HepG2 (cell line): ENCODE results near the gene PEAK1.

Experiments
- AGO1 ChIP-seq: fragments of 200-400 bp; formaldehyde crosslinking; IDR thresholded peaks from 2 replicates; pipeline ENCODE4 v1.6.1; 2017; ENCODE audit warnings: mild to moderate bottlenecking, low read depth, low read length, moderate library complexity; ENCODE audit not compliant: poor library complexity, severe bottlenecking
- EP300 ChIP-seq, 3 experiments: sonication (generic) in 1 of 3; formaldehyde crosslinking in 1 of 3; IDR thresholded peaks; 2 replicates each; pipeline versions ENCODE4 v1.5.1 to v1.6.1; 2011 to 2020; ENCODE audit warnings: low read depth in 2 of 3, low read length in 2 of 3, borderline replicate concordance in 1 of 3, improper control_type of control experiment in 1 of 3, mild to moderate bottlenecking in 1 of 3, missing genetic modification reagents in 1 of 3, moderate library complexity in 1 of 3
- MAF1 ChIP-seq: sonication (generic); formaldehyde crosslinking; IDR thresholded peaks from 2 replicates; pipeline ENCODE4 v1.5.0; 2020; ENCODE audit warnings: missing genetic modification reagents, borderline replicate concordance
- NFIC ChIP-seq: IDR thresholded peaks from 2 replicates; pipeline ENCODE4 v1.6.1; 2012; ENCODE audit warnings: mild to moderate bottlenecking, low read length, inconsistent platforms
- POLR2AphosphoS5 ChIP-seq: IDR thresholded peaks from 2 replicates; pipeline ENCODE4 v1.6.1; 2012; ENCODE audit warnings: low read depth, low read length
- RAD51 ChIP-seq: fragments of 450-650 bp; IDR thresholded peaks from 2 replicates; pipeline ENCODE4 v1.6.1; 2016; ENCODE audit warnings: borderline replicate concordance
- SETDB1 ChIP-seq: sonication (generic); formaldehyde crosslinking; IDR thresholded peaks from 2 replicates; pipeline ENCODE4 v1.5.1; 2020; ENCODE audit warnings: missing genetic modification reagents, mild to moderate bottlenecking, borderline replicate concordance
- ZBTB7A ChIP-seq: sonication (generic); formaldehyde crosslinking; IDR thresholded peaks from 2 replicates; pipeline ENCODE4 v1.8.0; 2022; ENCODE audit warnings: mild to moderate bottlenecking, missing genetic modification reagents
- ZNF530 ChIP-seq: sonication (generic); formaldehyde crosslinking; IDR thresholded peaks from 2 replicates; pipeline ENCODE4 v1.5.0; 2020; ENCODE audit warnings: low read depth, mild to moderate bottlenecking, missing genetic modification reagents
- TF ChIP-seq, protein P1 (sequence below): sonication (generic); formaldehyde crosslinking; IDR thresholded peaks from 2 replicates; pipeline ENCODE4 v1.4.0; 2020; ENCODE audit warnings: missing genetic modification reagents
- TF ChIP-seq, protein P2 (sequence below), 2 experiments: sonication (generic) in 1 of 2; formaldehyde crosslinking in 1 of 2; IDR thresholded peaks; 2 replicates each; pipeline versions ENCODE4 v1.6.1 to v1.9.0; 2014 to 2022; ENCODE audit warnings: antibody characterized with exemption in 1 of 2, borderline replicate concordance in 1 of 2, inconsistent platforms in 1 of 2, low read depth in 1 of 2, missing genetic modification reagents in 1 of 2
- TF ChIP-seq, protein P3 (sequence below): sonication (generic); formaldehyde crosslinking; IDR thresholded peaks from 2 replicates; pipeline ENCODE4 v1.4.0; 2020; ENCODE audit warnings: missing genetic modification reagents
- TF ChIP-seq, protein P4 (sequence below): sonication (generic); formaldehyde crosslinking; IDR thresholded peaks from 2 replicates; pipeline ENCODE4 v1.4.0; 2020; ENCODE audit warnings: missing genetic modification reagents

DNA sequence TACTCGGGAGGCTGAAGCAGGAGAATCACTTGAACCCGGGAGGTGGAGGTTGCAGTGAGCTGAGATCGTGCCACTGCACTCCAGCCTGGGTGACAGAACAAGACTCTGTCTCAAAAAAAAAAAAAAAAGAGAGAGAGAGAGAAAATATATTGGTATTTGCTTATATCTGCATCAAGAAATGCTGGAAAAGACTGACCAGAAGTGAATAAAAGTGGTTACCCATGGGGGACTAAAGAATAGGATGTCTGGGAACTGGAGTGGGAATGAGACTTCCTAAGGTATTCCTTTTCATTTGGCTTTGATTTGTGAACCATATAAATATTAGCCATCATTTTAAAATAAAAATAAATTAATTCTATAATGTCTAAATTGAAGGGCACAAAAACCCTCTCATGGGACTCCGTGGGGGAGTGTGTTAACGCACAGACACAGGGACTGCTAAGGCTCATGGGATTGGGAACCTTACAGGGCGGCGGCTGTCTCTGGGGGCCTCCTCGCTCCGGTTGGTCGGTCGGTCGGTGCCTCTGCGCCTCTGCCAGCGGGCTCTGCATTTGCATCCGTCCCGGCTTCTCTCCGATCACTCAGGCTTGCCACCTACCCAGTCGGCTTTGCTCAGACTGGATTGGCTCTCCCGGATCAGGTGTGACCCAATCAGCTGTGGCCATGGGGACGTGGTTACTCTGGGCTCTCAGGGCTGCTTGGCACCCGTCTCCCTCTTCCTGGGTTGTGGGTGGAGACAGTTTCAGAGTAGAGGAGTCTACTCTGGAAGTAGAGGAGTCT lies 336.3 kb downstream of the PEAK1 start:
- TF ChIP-seq SETDB1 (CRISPR knock-in tag) (no peak), POLR2AphosphoS5 (no peak), AGO1 (no peak), NFIC (no peak), ZNF530 (CRISPR knock-in tag) (no peak), ZBTB7A (CRISPR knock-in tag) (no peak), RAD51 (no peak), MAF1 (no peak), EP300 (IDR thresholded peaks at IDR 0.05; ENCODE audit: low read depth in 2 of 2, low read length in 2 of 2) (no peak), EP300 (CRISPR knock-in tag; IDR thresholded peaks at IDR 0.05; ENCODE audit: borderline replicate concordance) (no peak)
- TF ChIP-seq, protein P1, sequence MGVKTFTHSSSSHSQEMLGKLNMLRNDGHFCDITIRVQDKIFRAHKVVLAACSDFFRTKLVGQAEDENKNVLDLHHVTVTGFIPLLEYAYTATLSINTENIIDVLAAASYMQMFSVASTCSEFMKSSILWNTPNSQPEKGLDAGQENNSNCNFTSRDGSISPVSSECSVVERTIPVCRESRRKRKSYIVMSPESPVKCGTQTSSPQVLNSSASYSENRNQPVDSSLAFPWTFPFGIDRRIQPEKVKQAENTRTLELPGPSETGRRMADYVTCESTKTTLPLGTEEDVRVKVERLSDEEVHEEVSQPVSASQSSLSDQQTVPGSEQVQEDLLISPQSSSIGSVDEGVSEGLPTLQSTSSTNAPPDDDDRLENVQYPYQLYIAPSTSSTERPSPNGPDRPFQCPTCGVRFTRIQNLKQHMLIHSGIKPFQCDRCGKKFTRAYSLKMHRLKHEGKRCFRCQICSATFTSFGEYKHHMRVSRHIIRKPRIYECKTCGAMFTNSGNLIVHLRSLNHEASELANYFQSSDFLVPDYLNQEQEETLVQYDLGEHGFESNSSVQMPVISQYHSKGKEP, result no peak
- TF ChIP-seq, protein P2, sequence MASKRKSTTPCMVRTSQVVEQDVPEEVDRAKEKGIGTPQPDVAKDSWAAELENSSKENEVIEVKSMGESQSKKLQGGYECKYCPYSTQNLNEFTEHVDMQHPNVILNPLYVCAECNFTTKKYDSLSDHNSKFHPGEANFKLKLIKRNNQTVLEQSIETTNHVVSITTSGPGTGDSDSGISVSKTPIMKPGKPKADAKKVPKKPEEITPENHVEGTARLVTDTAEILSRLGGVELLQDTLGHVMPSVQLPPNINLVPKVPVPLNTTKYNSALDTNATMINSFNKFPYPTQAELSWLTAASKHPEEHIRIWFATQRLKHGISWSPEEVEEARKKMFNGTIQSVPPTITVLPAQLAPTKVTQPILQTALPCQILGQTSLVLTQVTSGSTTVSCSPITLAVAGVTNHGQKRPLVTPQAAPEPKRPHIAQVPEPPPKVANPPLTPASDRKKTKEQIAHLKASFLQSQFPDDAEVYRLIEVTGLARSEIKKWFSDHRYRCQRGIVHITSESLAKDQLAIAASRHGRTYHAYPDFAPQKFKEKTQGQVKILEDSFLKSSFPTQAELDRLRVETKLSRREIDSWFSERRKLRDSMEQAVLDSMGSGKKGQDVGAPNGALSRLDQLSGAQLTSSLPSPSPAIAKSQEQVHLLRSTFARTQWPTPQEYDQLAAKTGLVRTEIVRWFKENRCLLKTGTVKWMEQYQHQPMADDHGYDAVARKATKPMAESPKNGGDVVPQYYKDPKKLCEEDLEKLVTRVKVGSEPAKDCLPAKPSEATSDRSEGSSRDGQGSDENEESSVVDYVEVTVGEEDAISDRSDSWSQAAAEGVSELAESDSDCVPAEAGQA (IDR thresholded peaks at IDR 0.05; ENCODE audit: low read depth), result no peak
- TF ChIP-seq, protein P2 (CRISPR knock-in tag; IDR thresholded peaks at IDR 0.05; ENCODE audit: borderline replicate concordance), result no peak
- TF ChIP-seq, protein P3, sequence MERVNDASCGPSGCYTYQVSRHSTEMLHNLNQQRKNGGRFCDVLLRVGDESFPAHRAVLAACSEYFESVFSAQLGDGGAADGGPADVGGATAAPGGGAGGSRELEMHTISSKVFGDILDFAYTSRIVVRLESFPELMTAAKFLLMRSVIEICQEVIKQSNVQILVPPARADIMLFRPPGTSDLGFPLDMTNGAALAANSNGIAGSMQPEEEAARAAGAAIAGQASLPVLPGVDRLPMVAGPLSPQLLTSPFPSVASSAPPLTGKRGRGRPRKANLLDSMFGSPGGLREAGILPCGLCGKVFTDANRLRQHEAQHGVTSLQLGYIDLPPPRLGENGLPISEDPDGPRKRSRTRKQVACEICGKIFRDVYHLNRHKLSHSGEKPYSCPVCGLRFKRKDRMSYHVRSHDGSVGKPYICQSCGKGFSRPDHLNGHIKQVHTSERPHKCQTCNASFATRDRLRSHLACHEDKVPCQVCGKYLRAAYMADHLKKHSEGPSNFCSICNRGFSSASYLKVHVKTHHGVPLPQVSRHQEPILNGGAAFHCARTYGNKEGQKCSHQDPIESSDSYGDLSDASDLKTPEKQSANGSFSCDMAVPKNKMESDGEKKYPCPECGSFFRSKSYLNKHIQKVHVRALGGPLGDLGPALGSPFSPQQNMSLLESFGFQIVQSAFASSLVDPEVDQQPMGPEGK (CRISPR knock-in tag), result no peak
- TF ChIP-seq, protein P4, sequence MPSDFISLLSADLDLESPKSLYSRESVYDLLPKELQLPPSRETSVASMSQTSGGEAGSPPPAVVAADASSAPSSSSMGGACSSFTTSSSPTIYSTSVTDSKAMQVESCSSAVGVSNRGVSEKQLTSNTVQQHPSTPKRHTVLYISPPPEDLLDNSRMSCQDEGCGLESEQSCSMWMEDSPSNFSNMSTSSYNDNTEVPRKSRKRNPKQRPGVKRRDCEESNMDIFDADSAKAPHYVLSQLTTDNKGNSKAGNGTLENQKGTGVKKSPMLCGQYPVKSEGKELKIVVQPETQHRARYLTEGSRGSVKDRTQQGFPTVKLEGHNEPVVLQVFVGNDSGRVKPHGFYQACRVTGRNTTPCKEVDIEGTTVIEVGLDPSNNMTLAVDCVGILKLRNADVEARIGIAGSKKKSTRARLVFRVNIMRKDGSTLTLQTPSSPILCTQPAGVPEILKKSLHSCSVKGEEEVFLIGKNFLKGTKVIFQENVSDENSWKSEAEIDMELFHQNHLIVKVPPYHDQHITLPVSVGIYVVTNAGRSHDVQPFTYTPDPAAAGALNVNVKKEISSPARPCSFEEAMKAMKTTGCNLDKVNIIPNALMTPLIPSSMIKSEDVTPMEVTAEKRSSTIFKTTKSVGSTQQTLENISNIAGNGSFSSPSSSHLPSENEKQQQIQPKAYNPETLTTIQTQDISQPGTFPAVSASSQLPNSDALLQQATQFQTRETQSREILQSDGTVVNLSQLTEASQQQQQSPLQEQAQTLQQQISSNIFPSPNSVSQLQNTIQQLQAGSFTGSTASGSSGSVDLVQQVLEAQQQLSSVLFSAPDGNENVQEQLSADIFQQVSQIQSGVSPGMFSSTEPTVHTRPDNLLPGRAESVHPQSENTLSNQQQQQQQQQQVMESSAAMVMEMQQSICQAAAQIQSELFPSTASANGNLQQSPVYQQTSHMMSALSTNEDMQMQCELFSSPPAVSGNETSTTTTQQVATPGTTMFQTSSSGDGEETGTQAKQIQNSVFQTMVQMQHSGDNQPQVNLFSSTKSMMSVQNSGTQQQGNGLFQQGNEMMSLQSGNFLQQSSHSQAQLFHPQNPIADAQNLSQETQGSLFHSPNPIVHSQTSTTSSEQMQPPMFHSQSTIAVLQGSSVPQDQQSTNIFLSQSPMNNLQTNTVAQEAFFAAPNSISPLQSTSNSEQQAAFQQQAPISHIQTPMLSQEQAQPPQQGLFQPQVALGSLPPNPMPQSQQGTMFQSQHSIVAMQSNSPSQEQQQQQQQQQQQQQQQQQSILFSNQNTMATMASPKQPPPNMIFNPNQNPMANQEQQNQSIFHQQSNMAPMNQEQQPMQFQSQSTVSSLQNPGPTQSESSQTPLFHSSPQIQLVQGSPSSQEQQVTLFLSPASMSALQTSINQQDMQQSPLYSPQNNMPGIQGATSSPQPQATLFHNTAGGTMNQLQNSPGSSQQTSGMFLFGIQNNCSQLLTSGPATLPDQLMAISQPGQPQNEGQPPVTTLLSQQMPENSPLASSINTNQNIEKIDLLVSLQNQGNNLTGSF, result no peak
